Left ventricle myocardium inferior (tissue), 1 donor: ENCODE results near the gene OVOL3. TPM values are rescaled to one million over a fixed set of nuclear protein-coding genes. Genes with fewer than 3 reads are reported as not detected.

Source experiments
- DNase-seq: peaks from one replicate; pipeline ENCODE4 v3.0.0-alpha.2; 2020
- H3K27ac ChIP-seq: fragments of 200-600 bp; replicated peaks from 2 replicates; pipeline ENCODE4 v1.8.0; 2021
- H3K27me3 ChIP-seq: fragments of 200-600 bp; 2 replicates; pipeline ENCODE4 v1.8.0; 2021; ENCODE audit warnings: low read depth
- H3K36me3 ChIP-seq: fragments of 200-600 bp; 2 replicates; pipeline ENCODE4 v1.8.0; 2021
- H3K4me1 ChIP-seq: fragments of 200-600 bp; 2 replicates; pipeline ENCODE4 v1.8.0; 2021
- H3K4me3 ChIP-seq: fragments of 200-600 bp; 2 replicates; pipeline ENCODE4 v1.8.0; 2021; ENCODE audit warnings: mild to moderate bottlenecking, moderate library complexity
- H3K9me3 ChIP-seq: fragments of 200-600 bp; replicated peaks from 2 replicates; pipeline ENCODE4 v1.8.0; 2021
- intact Hi-C: fragments of 100-400 bp; cut with micrococcal nuclease; formaldehyde crosslinking; loops from one replicate; pipeline ENCODE4 v1.11.0; 2022
- total RNA-seq: library from RNA; stranded (reverse); fragmentation: NEBNext Ultra II Directional; extraction: Animal tissue kit (Norgen Biotek cat#: 25700); gene quantifications from one replicate; pipeline ENCODE4 v1.2.1, GENCODE V29; 2021
- TF ChIP-seq, protein P1 (sequence below): fragments of 200-600 bp; IDR thresholded peaks from 2 replicates; pipeline ENCODE4 v1.8.0; 2021; ENCODE audit warnings: antibody characterized with exemption, mild to moderate bottlenecking, borderline replicate concordance
- donor health status: DM: no; HTN: yes; CAD: no; lungs with severe emphysema.

The OVOL3 gene
- total RNA-seq, 1 donor from 2014 or later: not detected

DNA sequence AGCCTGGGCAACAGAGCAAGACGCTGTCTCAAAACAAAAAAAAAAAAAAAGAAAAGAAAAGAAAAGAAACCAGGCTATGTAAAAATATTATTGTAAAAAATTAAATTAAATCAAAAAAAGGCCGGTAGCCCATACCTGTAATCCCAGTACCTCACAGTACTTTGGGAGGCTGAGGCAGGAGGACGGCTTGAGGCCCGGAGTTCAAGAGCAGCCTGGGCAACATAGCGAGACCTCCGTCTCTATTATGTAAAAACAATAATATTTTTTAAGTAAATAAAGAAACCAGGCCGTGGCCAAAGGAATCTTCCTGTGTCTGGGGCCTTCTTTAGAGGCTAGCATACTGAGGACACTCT, 28.2 kb downstream of the OVOL3 start:
- Histone ChIP-seq H3K4me1 (peaks cover 43% of the 10 kb centered on the region), H3K27ac (peak overlapping the region; percentile 98), H3K36me3 (peaks cover 24% of the 10 kb centered on the region), H3K4me3 (peak overlapping the region; percentile 86), H3K9me3 (no peaks in the 10 kb centered on the region), H3K27me3 (no peaks in the 10 kb centered on the region)
- no peak for DNase-seq
- intact Hi-C loops: no loop called here
- TF ChIP-seq, protein P1, sequence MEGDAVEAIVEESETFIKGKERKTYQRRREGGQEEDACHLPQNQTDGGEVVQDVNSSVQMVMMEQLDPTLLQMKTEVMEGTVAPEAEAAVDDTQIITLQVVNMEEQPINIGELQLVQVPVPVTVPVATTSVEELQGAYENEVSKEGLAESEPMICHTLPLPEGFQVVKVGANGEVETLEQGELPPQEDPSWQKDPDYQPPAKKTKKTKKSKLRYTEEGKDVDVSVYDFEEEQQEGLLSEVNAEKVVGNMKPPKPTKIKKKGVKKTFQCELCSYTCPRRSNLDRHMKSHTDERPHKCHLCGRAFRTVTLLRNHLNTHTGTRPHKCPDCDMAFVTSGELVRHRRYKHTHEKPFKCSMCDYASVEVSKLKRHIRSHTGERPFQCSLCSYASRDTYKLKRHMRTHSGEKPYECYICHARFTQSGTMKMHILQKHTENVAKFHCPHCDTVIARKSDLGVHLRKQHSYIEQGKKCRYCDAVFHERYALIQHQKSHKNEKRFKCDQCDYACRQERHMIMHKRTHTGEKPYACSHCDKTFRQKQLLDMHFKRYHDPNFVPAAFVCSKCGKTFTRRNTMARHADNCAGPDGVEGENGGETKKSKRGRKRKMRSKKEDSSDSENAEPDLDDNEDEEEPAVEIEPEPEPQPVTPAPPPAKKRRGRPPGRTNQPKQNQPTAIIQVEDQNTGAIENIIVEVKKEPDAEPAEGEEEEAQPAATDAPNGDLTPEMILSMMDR: no peak

DNA sequence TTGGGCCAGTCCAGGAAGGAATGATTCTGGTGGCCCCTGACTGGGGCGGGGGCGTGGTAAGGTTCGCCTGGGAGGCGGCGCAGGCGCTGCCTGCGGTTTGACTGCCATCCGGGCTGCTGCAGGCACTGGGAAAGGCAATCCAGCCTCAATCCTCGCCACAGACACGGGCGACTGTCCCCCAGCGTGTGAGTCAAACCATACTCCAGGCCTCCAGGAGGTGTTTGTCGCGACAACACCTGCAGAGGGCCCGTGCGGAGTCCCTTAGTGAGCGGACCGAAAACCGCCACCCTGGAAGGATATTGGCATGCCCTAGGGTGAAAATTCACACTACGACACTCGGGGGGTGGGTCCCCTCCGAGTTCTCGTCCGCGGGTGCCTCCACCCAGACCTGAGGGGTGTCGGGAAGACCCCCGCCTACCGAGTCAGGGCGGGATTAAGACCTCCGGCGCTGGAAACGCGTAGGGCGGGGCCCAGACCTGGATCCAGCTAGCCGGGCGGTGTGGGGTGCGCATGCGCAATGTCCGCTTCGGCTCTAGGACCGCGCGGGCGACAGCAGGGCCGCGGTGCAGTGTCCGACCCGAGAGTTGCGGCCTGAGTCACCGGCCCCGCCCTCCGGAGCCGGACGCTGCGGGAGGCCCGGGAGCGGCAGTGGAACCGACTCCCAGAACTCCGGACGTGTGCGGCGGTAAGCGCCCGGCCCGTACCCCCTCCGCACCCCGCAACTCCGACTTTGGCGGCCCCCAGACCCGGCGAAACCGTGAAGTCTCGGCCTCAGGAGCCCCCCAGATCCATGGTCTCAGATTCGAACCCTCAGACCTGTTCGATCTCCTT, 28.7 kb downstream of the OVOL3 start, which contains the start of gene CAPNS1:
CAPNS1 (plus strand) TSS at position 594 of the 831 bp plus-strand sequence. CDS start 946 bp downstream, outside the sequence.
- Histone ChIP-seq H3K27me3 (no peaks in the 10 kb centered on the region), H3K36me3 (peaks cover 30% of the 10 kb centered on the region), H3K9me3 (no peaks in the 10 kb centered on the region), H3K4me3 (peak within 1 kb of the TSS; percentile 86), H3K27ac (peak within 1 kb of the TSS; percentile 98), H3K4me1 (peaks cover 43% of the 10 kb centered on the region)
- intact Hi-C loops: no loop called here
- peak; percentile 99 for DNase-seq
- TF ChIP-seq, protein P1: peak; percentile 39

DNA sequence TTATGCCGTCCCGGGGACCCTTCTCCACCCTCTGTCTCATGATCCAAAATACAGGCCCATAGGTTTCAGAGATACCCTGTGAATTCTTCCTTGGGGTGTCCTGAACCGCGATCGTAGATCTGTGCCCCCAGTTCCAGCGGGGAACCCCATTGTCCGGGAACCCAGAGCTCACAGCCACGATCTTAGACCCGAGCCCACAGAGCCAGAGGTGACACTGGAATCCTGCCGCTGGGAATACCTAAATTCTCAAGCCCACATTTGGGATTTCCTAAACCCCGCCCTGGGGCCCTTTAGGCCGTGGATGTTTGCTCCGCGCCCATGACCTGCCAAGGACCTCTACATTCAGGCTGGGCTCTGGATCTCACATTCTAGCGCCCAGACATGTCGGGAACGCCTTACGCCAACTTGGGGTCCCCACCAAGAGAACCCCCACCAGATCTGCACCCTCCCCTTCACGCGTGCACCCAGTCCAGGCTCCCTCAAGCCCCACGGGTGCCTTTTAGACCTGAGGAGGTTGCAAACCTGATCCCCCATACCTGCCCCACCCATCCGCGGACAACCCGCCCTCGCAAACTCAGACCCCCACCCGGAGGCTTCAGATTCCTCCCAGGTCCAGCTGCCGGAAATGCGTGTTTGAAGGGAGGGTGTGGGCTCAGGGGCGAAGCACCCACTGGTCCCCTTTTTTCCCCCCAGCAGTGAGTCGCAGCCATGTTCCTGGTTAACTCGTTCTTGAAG, 29.5 kb downstream of the OVOL3 start:
- peaks cover 38% of the 10 kb centered on the region for H3K36me3 ChIP-seq
- no peaks in the 10 kb centered on the region for H3K9me3 ChIP-seq
- DNase-seq: peak; percentile 28
- H3K27ac ChIP-seq: peak overlapping the region; percentile 98
- H3K4me3 ChIP-seq: peak overlapping the region; percentile 86
- intact Hi-C loops: no loop called here
- no peaks in the 10 kb centered on the region for H3K27me3 ChIP-seq
- TF ChIP-seq, protein P1: no peak
- peaks cover 43% of the 10 kb centered on the region for H3K4me1 ChIP-seq

DNA sequence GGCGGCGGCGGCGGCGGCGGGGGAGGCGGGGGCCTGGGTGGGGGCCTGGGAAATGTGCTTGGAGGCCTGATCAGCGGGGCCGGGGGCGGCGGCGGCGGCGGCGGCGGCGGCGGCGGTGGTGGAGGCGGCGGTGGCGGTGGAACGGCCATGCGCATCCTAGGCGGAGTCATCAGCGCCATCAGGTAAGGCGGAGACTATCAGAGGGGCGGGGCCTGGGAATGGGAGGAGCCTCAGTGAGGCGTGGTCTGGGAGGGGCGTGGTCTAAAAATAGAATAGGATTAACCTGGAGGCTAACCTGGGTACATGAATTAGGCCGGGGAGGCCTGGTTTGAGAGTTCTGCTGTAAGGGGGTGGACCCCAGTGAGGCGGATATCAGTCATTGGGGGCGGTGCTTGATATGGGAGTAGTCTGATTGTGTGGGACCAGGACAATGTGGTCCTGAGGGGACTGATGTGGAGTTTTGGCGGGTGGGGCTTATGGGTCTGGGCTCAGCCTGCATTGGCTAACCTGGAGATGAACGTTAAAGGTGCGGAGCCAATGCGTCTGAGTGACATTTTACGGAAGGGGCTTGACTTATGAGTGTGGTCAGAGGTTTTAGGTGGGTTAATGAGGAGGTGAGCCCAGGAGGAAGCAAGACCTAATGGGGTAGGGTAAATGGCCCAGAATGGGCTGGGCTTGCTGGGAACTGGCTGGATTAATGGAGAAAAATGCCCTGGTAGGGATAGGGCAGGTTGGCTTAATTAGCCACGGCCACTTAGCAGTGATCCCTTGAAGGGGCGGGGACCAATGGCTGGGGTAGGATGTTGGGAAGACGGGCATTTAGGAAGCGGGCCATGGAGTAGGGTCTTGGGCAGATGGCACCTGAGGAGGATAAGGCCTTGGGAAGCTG, 30.3 kb downstream of the OVOL3 start:
- Histone ChIP-seq H3K9me3 (no peaks in the 10 kb centered on the region), H3K27ac (peak overlapping the region; percentile 98), H3K36me3 (peaks cover 46% of the 10 kb centered on the region), H3K4me3 (peak overlapping the region; percentile 86), H3K4me1 (peaks cover 38% of the 10 kb centered on the region), H3K27me3 (no peaks in the 10 kb centered on the region)
- TF ChIP-seq, protein P1: no peak
- DNase-seq: peak; percentile 88
- intact Hi-C loops: no loop called here

DNA sequence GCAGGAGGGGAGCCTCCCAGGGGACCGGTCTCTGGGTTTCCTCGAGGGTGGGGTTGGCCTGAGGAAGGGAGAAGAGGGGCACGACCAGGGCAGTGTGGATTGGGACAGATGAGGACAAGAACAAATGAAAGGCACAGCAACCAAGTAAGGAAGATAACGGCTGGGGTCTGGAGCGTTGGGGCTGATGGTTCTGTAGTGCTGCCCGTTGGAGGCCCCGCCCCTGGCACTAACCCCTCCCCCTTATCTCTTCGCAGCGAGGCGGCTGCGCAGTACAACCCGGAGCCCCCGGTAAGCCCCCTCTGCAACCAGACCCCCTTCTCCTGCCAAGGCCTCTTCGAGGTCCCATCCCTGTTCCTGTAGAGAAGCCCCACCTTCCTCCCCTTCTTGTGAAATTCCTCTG, 31.1 kb downstream of the OVOL3 start:
- peak; percentile 21 for DNase-seq
- H3K27ac ChIP-seq: peak overlapping the region; percentile 98
- H3K4me1 ChIP-seq: peaks cover 31% of the 10 kb centered on the region
- peak overlapping the region; percentile 86 for H3K4me3 ChIP-seq
- intact Hi-C loops: no loop called here
- TF ChIP-seq, protein P1: no peak
- no peaks in the 10 kb centered on the region for H3K27me3 ChIP-seq
- H3K9me3 ChIP-seq: no peaks in the 10 kb centered on the region
- peaks cover 54% of the 10 kb centered on the region for H3K36me3 ChIP-seq
